DOHH2 (cell line): ENCODE measurements around the gene RTL9.
"Not testable (repeated sequence)": the region's sequence is repeated elsewhere in the genome, so short reads cannot be mapped to it uniquely, and the experiment has no call there.

Experiments
- H3F3A ChIP-seq: fragments of 200-600 bp; sonication (generic), shearing (Covaris generic); 2 replicates; pipeline ENCODE4 v1.6.0; 2016; ENCODE audit warnings: antibody characterized with exemption, mild to moderate bottlenecking; ENCODE audit not compliant: control insufficient read depth, insufficient read depth
- H3K27ac ChIP-seq: fragments of 200-600 bp; sonication (generic); 2 replicates; pipeline ENCODE4 v1.5.1; 2014; ENCODE audit warnings: low read depth, mild to moderate bottlenecking, low read length, moderate library complexity
- H3K27me3 ChIP-seq: fragments of 200-600 bp; sonication (generic); 2 replicates; pipeline ENCODE4 v1.6.1; 2014; ENCODE audit warnings: mild to moderate bottlenecking, low read length, mixed read lengths; ENCODE audit not compliant: control insufficient read depth
- H3K36me3 ChIP-seq: fragments of 200-600 bp; sonication (generic); 2 replicates; pipeline ENCODE4 v1.6.1; 2014; ENCODE audit warnings: mild to moderate bottlenecking, low read length, moderate library complexity, mixed read lengths; ENCODE audit not compliant: control insufficient read depth
- H3K4me1 ChIP-seq: fragments of 200-600 bp; sonication (generic); 2 replicates; pipeline ENCODE4 v1.6.1; 2014; ENCODE audit warnings: mild to moderate bottlenecking, low read length, mixed read lengths; ENCODE audit not compliant: control insufficient read depth
- H3K4me2 ChIP-seq: fragments of 200-600 bp; sonication (generic); 2 replicates; pipeline ENCODE4 v1.6.0; 2014; ENCODE audit warnings: mild to moderate bottlenecking, low read length, moderate library complexity
- H3K4me3 ChIP-seq: fragments of 200-600 bp; sonication (generic); 2 replicates; pipeline ENCODE4 v1.5.1; 2014; ENCODE audit warnings: mild to moderate bottlenecking, low read length, mixed read lengths
- H3K79me2 ChIP-seq: fragments of 200-600 bp; sonication (generic); 2 replicates; pipeline ENCODE4 v1.6.1; 2014; ENCODE audit warnings: mild to moderate bottlenecking, low read length, mixed read lengths; ENCODE audit not compliant: control insufficient read depth
- H3K9me2 ChIP-seq: fragments of 200-600 bp; sonication (generic); replicated peaks from 2 replicates; pipeline ENCODE4 v1.6.1; 2014; ENCODE audit warnings: mild to moderate bottlenecking, low read length, mixed read lengths; ENCODE audit not compliant: control insufficient read depth
- H3K9me3 ChIP-seq: fragments of 200-600 bp; sonication (generic); 2 replicates; pipeline ENCODE4 v1.6.1; 2014; ENCODE audit warnings: antibody characterized with exemption, low read length, mixed read lengths; ENCODE audit not compliant: control insufficient read depth, insufficient read depth
- H4K20me1 ChIP-seq: fragments of 200-600 bp; sonication (generic); 2 replicates; pipeline ENCODE4 v1.6.0; 2014; ENCODE audit warnings: low read depth, mild to moderate bottlenecking, antibody characterized with exemption, low read length, moderate library complexity; ENCODE audit not compliant: control insufficient read depth, insufficient read depth
- EZH2phosphoT487 ChIP-seq: fragments of 200-600 bp; sonication (generic); IDR thresholded peaks from 2 replicates; pipeline ENCODE4 v1.6.1; 2017; ENCODE audit warnings: borderline replicate concordance, mild to moderate bottlenecking, antibody characterized with exemption, low read length, moderate library complexity, mixed read lengths
- TF ChIP-seq, protein P1 (sequence below): fragments of 200-600 bp; sonication (generic); IDR thresholded peaks from one replicate; pipeline ENCODE4 v1.5.1; 2014; ENCODE audit warnings: antibody characterized with exemption, mild to moderate bottlenecking, low read depth, low read length; ENCODE audit not compliant: poor library complexity, severe bottlenecking

RTL9 gene

DNA sequence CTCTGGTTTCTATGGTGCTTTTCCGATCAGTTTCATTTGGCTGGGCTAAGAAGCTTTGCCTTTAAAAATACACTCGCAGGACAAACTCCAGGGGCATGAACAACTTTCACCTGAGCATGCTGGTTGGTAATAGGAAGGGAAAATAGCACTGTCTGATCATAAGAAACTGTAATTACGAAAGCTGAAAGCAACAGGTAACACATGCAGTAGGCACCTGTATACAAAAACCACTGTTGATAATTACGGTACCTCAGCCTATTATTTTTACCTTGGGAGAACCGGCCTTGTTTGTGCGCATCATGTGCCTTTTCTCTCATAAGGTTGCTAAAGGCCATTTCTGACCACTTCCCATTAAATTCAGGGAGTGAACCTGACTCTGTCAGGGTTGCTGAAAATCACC lies 45.7 kb downstream of the RTL9 start:
- no peaks in the 10 kb centered on the region for H3K9me3 ChIP-seq
- H3K9me2 ChIP-seq, result no peaks in the 10 kb centered on the region
- TF ChIP-seq, protein P1, sequence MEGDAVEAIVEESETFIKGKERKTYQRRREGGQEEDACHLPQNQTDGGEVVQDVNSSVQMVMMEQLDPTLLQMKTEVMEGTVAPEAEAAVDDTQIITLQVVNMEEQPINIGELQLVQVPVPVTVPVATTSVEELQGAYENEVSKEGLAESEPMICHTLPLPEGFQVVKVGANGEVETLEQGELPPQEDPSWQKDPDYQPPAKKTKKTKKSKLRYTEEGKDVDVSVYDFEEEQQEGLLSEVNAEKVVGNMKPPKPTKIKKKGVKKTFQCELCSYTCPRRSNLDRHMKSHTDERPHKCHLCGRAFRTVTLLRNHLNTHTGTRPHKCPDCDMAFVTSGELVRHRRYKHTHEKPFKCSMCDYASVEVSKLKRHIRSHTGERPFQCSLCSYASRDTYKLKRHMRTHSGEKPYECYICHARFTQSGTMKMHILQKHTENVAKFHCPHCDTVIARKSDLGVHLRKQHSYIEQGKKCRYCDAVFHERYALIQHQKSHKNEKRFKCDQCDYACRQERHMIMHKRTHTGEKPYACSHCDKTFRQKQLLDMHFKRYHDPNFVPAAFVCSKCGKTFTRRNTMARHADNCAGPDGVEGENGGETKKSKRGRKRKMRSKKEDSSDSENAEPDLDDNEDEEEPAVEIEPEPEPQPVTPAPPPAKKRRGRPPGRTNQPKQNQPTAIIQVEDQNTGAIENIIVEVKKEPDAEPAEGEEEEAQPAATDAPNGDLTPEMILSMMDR, result no peak
- no peak for TF ChIP-seq EZH2phosphoT487
- no peaks in the 10 kb centered on the region for H3F3A ChIP-seq
- no peaks in the 10 kb centered on the region for H3K36me3 ChIP-seq
- H3K4me1 ChIP-seq, result no peaks in the 10 kb centered on the region
- H3K27ac ChIP-seq, result no peak overlapping the region
- H3K4me2 ChIP-seq, result no peak overlapping the region
- H3K27me3 ChIP-seq, result no peaks in the 10 kb centered on the region
- H3K79me2 ChIP-seq, result no peaks in the 10 kb centered on the region
- H4K20me1 ChIP-seq, result no peaks in the 10 kb centered on the region
- no peak overlapping the region for H3K4me3 ChIP-seq

DNA sequence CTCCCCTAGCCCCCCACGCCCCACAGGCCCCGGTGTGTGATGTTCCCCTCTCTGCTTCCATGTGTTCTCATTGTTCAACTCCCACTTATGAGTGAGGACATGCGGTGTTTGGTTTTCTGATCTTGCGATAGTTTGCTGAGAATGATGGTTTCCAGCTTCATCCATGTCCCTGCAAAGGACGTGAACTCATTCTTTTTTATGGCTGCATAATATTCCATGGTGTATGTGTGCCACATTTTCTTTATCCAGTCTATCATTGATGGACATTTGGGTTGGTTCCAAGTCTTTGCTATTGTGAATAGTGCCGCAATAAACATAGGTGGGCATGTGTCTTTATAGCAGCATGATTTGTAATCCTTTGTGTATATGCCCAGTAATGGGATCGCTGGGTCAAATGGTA lies 47.6 kb downstream of the RTL9 start:
- H3K4me1 ChIP-seq, H3K4me2 ChIP-seq, H3K9me2 ChIP-seq, H3K36me3 ChIP-seq, H3K79me2 ChIP-seq, H3K27ac ChIP-seq, H4K20me1 ChIP-seq, H3K27me3 ChIP-seq, H3F3A ChIP-seq, H3K4me3 ChIP-seq, H3K9me3 ChIP-seq: not testable (repeated sequence)

DNA sequence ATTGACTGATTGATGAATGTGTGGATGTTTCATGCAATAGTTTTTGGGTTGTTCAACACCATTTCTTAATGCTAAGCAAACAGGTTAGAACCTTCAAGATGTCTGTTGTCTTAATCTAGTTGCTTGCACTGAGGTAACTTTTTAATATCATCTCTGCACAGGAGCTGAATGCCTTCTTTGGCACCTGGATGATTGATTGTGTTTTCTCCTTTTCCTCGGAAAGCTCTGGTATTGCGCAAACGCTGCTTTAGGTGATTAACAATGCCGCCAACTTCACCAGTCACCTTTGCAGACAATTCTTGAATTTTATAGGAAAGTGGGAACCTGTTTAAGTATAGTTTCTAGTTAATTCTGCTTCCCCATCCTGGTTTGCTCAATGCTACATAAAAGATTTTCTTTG lies 48.2 kb downstream of the RTL9 start:
- Histone ChIP-seq H3K36me3 (no peaks in the 10 kb centered on the region), H3K9me3 (no peaks in the 10 kb centered on the region), H3K4me3 (no peak overlapping the region), H3K4me2 (no peak overlapping the region), H3F3A (no peaks in the 10 kb centered on the region), H3K4me1 (no peaks in the 10 kb centered on the region), H3K79me2 (no peaks in the 10 kb centered on the region), H4K20me1 (no peaks in the 10 kb centered on the region), H3K9me2 (no peaks in the 10 kb centered on the region), H3K27ac (no peak overlapping the region), H3K27me3 (no peaks in the 10 kb centered on the region)
- TF ChIP-seq EZH2phosphoT487, result no peak
- TF ChIP-seq, protein P1, result no peak

DNA sequence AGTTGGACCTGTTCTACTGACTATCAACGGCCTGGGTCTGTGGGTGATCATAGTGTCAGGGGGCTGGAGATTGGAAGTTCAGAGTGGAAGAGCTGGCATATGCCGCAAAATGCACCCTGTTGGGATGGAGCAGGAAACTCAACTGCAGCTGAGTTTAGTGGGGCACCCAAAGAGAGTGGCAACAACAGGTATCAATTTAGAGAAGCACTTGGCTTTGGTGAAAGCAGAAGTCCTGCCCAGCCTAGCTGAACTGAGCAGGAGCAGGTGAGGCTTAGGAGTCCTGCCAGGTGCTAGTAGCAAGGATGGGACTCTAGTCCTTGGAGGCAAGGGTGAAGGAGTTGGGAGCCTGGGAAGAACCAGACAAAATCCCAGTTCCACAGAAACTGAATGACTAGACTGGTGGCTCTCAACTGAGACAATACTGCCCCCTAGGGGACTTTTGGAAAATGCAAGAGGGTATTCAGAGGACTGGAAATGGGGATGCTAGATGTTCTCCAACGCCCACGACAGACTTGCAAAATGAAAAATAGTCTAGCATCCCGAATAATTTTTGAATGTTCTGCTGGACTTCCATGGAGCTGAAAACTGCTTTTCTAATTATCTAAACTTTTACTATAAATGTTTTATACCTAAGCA lies 49.4 kb downstream of the RTL9 start:
- no peaks in the 10 kb centered on the region for H3K9me2 ChIP-seq
- no peaks in the 10 kb centered on the region for H3K79me2 ChIP-seq
- no peaks in the 10 kb centered on the region for H3F3A ChIP-seq
- no peaks in the 10 kb centered on the region for H3K36me3 ChIP-seq
- no peak overlapping the region for H3K4me3 ChIP-seq
- H3K27ac ChIP-seq, result no peak overlapping the region
- no peaks in the 10 kb centered on the region for H3K9me3 ChIP-seq
- H3K4me2 ChIP-seq, result no peak overlapping the region
- H3K27me3 ChIP-seq, result no peaks in the 10 kb centered on the region
- TF ChIP-seq EZH2phosphoT487, result no peak
- TF ChIP-seq, protein P1, result peak; percentile 55
- H3K4me1 ChIP-seq, result no peaks in the 10 kb centered on the region
- H4K20me1 ChIP-seq, result no peaks in the 10 kb centered on the region
